Stimulated activated CD8-positive, alpha-beta memory T cell treated with anti-CD3 and anti-CD28 coated beads, Interleukin-7, amount 100 ng/mL, for 48 hours (primary cell): ENCODE measurements around the gene GRAMD1A.
"Not testable (repeated sequence)": the region's sequence is repeated elsewhere in the genome, so short reads cannot be mapped to it uniquely, and the experiment has no call there.

Experiments used
- DNase-seq, 2 donors: peaks; one replicate each; pipeline ENCODE4 v3.0.0-alpha.2; 2020; ENCODE audit warnings: low read depth in 1 of 2; ENCODE audit errors: extremely low read depth in 1 of 2

The GRAMD1A gene

GRCh38 chr19:34999498-35000337, at the start of gene GRAMD1A:
Gene GRAMD1A, plus strand, starts transcription at chr19:35000323. Its CDS starts 156 bp downstream, at chr19:35000479.
- DNase-seq: peak; percentile 54 to 63

- DNase-seq: no peak
Observed at GRCh38 chr19:34953092-34953491, 47.0 kb upstream of the GRAMD1A start.

GRCh38 chr19:34957830-34958751, 42.0 kb upstream of the GRAMD1A start:
- DNase-seq: no peak

GRCh38 chr19:34959021-34959420, 41.1 kb upstream of the GRAMD1A start:
- DNase-seq: no peak

- DNase-seq: no peak
Observed at GRCh38 chr19:34960103-34960805, 39.9 kb upstream of the GRAMD1A start.

- no peak for DNase-seq
Observed at GRCh38 chr19:34960940-34961679, 39.0 kb upstream of the GRAMD1A start.

GRCh38 chr19:34961775-34962686, 38.1 kb upstream of the GRAMD1A start:
- no peak for DNase-seq

GRCh38 chr19:34962687-34963572, 37.2 kb upstream of the GRAMD1A start:
- DNase-seq: no peak

GRCh38 chr19:34963573-34964406, 36.3 kb upstream of the GRAMD1A start, which contains the start of gene ZNF792:
Gene ZNF792, minus strand, starts transcription at chr19:34964229. Its CDS starts 567 bp downstream, at chr19:34963662.
- DNase-seq: peak in 1 of 2 donors; percentile 49

- no peak for DNase-seq
Observed at GRCh38 chr19:34964598-34964997, 35.5 kb upstream of the GRAMD1A start.

- not testable (repeated sequence) for DNase-seq
Observed at GRCh38 chr19:34965505-34965904, 34.6 kb upstream of the GRAMD1A start.

- no peak for DNase-seq
Observed at GRCh38 chr19:34967551-34967950, 32.6 kb upstream of the GRAMD1A start.

GRCh38 chr19:34969721-34970120, 30.4 kb upstream of the GRAMD1A start:
- no peak for DNase-seq

GRCh38 chr19:34970185-34970780, 29.8 kb upstream of the GRAMD1A start:
- not testable (repeated sequence) for DNase-seq

- no peak for DNase-seq
Observed at GRCh38 chr19:34972163-34972705, 27.9 kb upstream of the GRAMD1A start.

- DNase-seq: no peak
Observed at GRCh38 chr19:34974646-34975045, 25.5 kb upstream of the GRAMD1A start.

- no peak for DNase-seq
Observed at GRCh38 chr19:34975056-34975455, 25.1 kb upstream of the GRAMD1A start.
